GM23338 (cell line): Measurements from ENCODE around the gene STRBP. TPM values are rescaled to one million over a fixed set of nuclear protein-coding genes. Genes with fewer than 3 reads are reported as not detected.

ENCODE experiments used
- ATAC-seq: fragments of 200-7000 bp; cut with Tn5 transposase; 3 replicates; pipeline ENCODE4 v1.9.1; 2020
- DNase-seq: peaks from one replicate; pipeline ENCODE4 v3.0.0-alpha.2; 2015; ENCODE audit warnings: low spot score
- H2AFZ ChIP-seq: fragments of 200-600 bp; sonication (generic); 2 replicates; pipeline ENCODE4 v1.8.0; 2016; ENCODE audit warnings: antibody characterized with exemption, mild to moderate bottlenecking, moderate library complexity
- H3F3A ChIP-seq: fragments of 200-600 bp; sonication (generic); replicated peaks from 2 replicates; pipeline ENCODE4 v1.8.0; 2017; ENCODE audit warnings: antibody characterized with exemption, mixed run types, low read depth
- H3K27ac ChIP-seq: fragments of 200-600 bp; sonication (generic); 2 replicates; pipeline ENCODE4 v1.6.1; 2016; ENCODE audit warnings: low read depth
- H3K27me3 ChIP-seq: fragments of 200-600 bp; sonication (generic); 2 replicates; pipeline ENCODE4 v1.8.0; 2016; ENCODE audit warnings: mild to moderate bottlenecking, mixed run types, moderate library complexity; ENCODE audit not compliant: insufficient read depth
- H3K36me3 ChIP-seq: fragments of 200-600 bp; sonication (generic); 2 replicates; pipeline ENCODE4 v1.8.0; 2016; ENCODE audit warnings: mild to moderate bottlenecking; ENCODE audit not compliant: insufficient read depth
- H3K4me1 ChIP-seq: fragments of 200-600 bp; sonication (generic); 2 replicates; pipeline ENCODE4 v1.8.0; 2016; ENCODE audit warnings: mild to moderate bottlenecking, moderate library complexity; ENCODE audit not compliant: insufficient read depth
- H3K4me2 ChIP-seq: fragments of 200-600 bp; sonication (generic); 2 replicates; pipeline ENCODE4 v1.7.1; 2017; ENCODE audit warnings: mixed run types
- H3K4me3 ChIP-seq: fragments of 200-600 bp; sonication (generic); 2 replicates; pipeline ENCODE4 v1.6.1; 2016; ENCODE audit warnings: mixed run types
- H3K79me2 ChIP-seq: fragments of 200-600 bp; sonication (generic); replicated peaks from 2 replicates; pipeline ENCODE4 v1.8.0; 2017; ENCODE audit warnings: mild to moderate bottlenecking; ENCODE audit not compliant: insufficient read depth
- H3K9me2 ChIP-seq: fragments of 200-600 bp; sonication (generic); 2 replicates; pipeline ENCODE4 v1.8.0; 2017; ENCODE audit not compliant: insufficient read depth
- H4K20me1 ChIP-seq: fragments of 200-600 bp; sonication (generic); replicated peaks from 2 replicates; pipeline ENCODE4 v1.8.0; 2017; ENCODE audit warnings: mild to moderate bottlenecking; ENCODE audit not compliant: insufficient read depth
- H3K27ac Mint-ChIP-seq: 2 replicates; pipeline ENCODE4 v1.8.0; 2020; ENCODE audit warnings: inconsistent platforms, mild to moderate bottlenecking, moderate library complexity, mixed read lengths
- H3K27me3 Mint-ChIP-seq: 3 replicates; pipeline ENCODE4 v1.8.0; 2022; ENCODE audit warnings: low read depth, mild to moderate bottlenecking, moderate library complexity, mixed read lengths, inconsistent platforms; ENCODE audit not compliant: insufficient read depth, poor library complexity
- H3K36me3 Mint-ChIP-seq: 3 replicates; pipeline ENCODE4 v1.8.0; 2021; ENCODE audit warnings: low read depth, mild to moderate bottlenecking, inconsistent platforms, moderate library complexity, mixed read lengths
- H3K4me1 Mint-ChIP-seq: 3 replicates; pipeline ENCODE4 v1.8.0; 2020; ENCODE audit warnings: mild to moderate bottlenecking, inconsistent platforms, mixed read lengths
- H3K4me3 Mint-ChIP-seq: 3 replicates; pipeline ENCODE4 v1.8.0; 2021; ENCODE audit warnings: moderate library complexity, mild to moderate bottlenecking, inconsistent platforms, mixed read lengths
- H3K9me3 Mint-ChIP-seq: 3 replicates; pipeline ENCODE4 v1.8.0; 2020; ENCODE audit warnings: moderate library complexity, mild to moderate bottlenecking, inconsistent platforms, mixed read lengths
- CREB1 ChIP-seq: fragments of 250-450 bp; sonication (Bioruptor Pico); IDR thresholded peaks from 2 replicates; pipeline ENCODE4 v1.5.0; 2020; ENCODE audit warnings: low read depth, mild to moderate bottlenecking, moderate library complexity
- ETS1 ChIP-seq: IDR thresholded peaks from 2 replicates; pipeline ENCODE4 v1.6.1; 2016; ENCODE audit warnings: antibody characterized with exemption
- EZH2 ChIP-seq: fragments of 200-600 bp; sonication (generic); IDR thresholded peaks from one replicate; pipeline ENCODE4 v1.8.0; 2017; ENCODE audit warnings: antibody characterized with exemption, mild to moderate bottlenecking, low read depth; ENCODE audit not compliant: unreplicated experiment
- EZH2phosphoT487 ChIP-seq: fragments of 200-600 bp; sonication (generic); IDR thresholded peaks from one replicate; pipeline ENCODE4 v1.8.1; 2018; ENCODE audit warnings: antibody characterized with exemption; ENCODE audit not compliant: unreplicated experiment
- JUNB ChIP-seq: IDR thresholded peaks from one replicate; pipeline ENCODE4 v1.6.1; 2016; ENCODE audit warnings: antibody characterized with exemption; ENCODE audit not compliant: unreplicated experiment
- NANOG ChIP-seq: IDR thresholded peaks from 2 replicates; pipeline ENCODE4 v1.6.1; 2016; ENCODE audit warnings: antibody characterized with exemption, borderline replicate concordance
- POLR2AphosphoS5 ChIP-seq: IDR thresholded peaks from 2 replicates; pipeline ENCODE4 v1.6.1; 2016; ENCODE audit warnings: antibody characterized with exemption, low read depth
- STAT1 ChIP-seq: IDR thresholded peaks from one replicate; pipeline ENCODE4 v1.6.1; 2016; ENCODE audit warnings: antibody characterized with exemption; ENCODE audit not compliant: unreplicated experiment
- ZNF114 ChIP-seq: fragments of 250-450 bp; sonication (Bioruptor Pico); IDR thresholded peaks from 2 replicates; pipeline ENCODE4 v1.5.0; 2020; ENCODE audit warnings: mild to moderate bottlenecking, moderate library complexity
- ZNF331 ChIP-seq: fragments of 250-450 bp; sonication (Bioruptor Pico); IDR thresholded peaks from 2 replicates; pipeline ENCODE4 v1.5.0; 2020; ENCODE audit warnings: low read depth, mild to moderate bottlenecking, moderate library complexity
- ZNF462 ChIP-seq: fragments of 250-450 bp; sonication (Bioruptor Pico); IDR thresholded peaks from 2 replicates; pipeline ENCODE4 v1.5.0; 2020; ENCODE audit warnings: mild to moderate bottlenecking, moderate library complexity
- polyA plus RNA-seq: library from polyadenylated mRNA; unstranded; fragments of >200 nt; fragmentation: Nextera tagmentation; extraction: Ambion mirVana; gene quantifications from 2 replicates; pipeline ENCODE4 v1.2.1, GENCODE V29; 2016
- total RNA-seq: library from RNA; depleted of rRNA; stranded (reverse); fragments of >200 nt; shearing (Covaris generic); gene quantifications from 2 replicates; pipeline ENCODE4 v1.2.3, GENCODE V29; 2014
- TF ChIP-seq, protein P1 (sequence below), 2 experiments: fragments of 200-600 bp in 1 of 2; sonication (generic) in 1 of 2; conservative IDR thresholded peaks; 2 replicates each; pipeline versions ENCODE4 v1.5.1 to v1.6.1; 2016 to 2017; ENCODE audit warnings: antibody characterized with exemption in 2 of 2, low read depth in 2 of 2, mild to moderate bottlenecking in 2 of 2, moderate library complexity in 1 of 2
- TF ChIP-seq, protein P2 (sequence below): IDR thresholded peaks from one replicate; pipeline ENCODE4 v1.6.1; 2018; ENCODE audit warnings: antibody characterized with exemption; ENCODE audit not compliant: unreplicated experiment

The STRBP gene
- total and polyA plus RNA-seq, 2 experiments from 2014 or later: 80.5 to 116 TPM

DNA sequence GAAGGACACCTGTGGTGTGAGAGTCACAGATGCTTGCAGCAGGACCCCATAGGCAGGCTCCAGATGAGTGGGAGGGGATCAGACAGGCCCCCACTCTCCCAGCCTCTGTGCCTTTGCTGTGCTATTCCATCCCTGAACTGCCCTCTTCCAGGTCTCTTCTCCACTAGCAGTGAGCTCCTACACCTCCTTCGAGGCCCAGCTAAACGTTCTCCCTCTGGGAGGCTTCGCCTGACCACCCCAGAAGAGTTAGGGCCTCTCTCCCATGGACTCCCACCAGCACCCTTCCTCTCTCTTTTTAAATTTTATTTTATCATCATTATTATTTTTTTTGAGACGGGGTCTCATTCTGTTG, 35.9 kb upstream of the STRBP start:
- no peaks in the 10 kb centered on the region for H3K79me2 ChIP-seq
- Mint-ChIP-seq H3K4me1 (peaks cover 18% of the 10 kb centered on the region), H3K9me3 (no peaks in the 10 kb centered on the region), H3K4me3 (no peak overlapping the region), H3K27ac (no peak overlapping the region), H3K36me3 (no peaks in the 10 kb centered on the region), H3K27me3 (peaks cover 14% of the 10 kb centered on the region)
- H3K4me2 ChIP-seq: no peak overlapping the region
- ATAC-seq (no peak), DNase-seq (no peak)
- H3K9me2 ChIP-seq: no peaks in the 10 kb centered on the region
- no peak overlapping the region; the same call in 1 of the 2 replicates for H2AFZ ChIP-seq
- H3K27me3 ChIP-seq: no peaks in the 10 kb centered on the region
- no peaks in the 10 kb centered on the region for H3K36me3 ChIP-seq
- no peaks in the 10 kb centered on the region for H4K20me1 ChIP-seq
- H3K4me3 ChIP-seq: no peak overlapping the region
- TF ChIP-seq EZH2 (no peak), ETS1 (no peak), ZNF462 (CRISPR knock-in tag) (no peak), JUNB (no peak), NANOG (no peak), STAT1 (no peak), CREB1 (CRISPR knock-in tag) (no peak), EZH2phosphoT487 (no peak), ZNF114 (CRISPR knock-in tag) (no peak), ZNF331 (CRISPR knock-in tag) (no peak), POLR2AphosphoS5 (no peak)
- TF ChIP-seq, protein P1, sequence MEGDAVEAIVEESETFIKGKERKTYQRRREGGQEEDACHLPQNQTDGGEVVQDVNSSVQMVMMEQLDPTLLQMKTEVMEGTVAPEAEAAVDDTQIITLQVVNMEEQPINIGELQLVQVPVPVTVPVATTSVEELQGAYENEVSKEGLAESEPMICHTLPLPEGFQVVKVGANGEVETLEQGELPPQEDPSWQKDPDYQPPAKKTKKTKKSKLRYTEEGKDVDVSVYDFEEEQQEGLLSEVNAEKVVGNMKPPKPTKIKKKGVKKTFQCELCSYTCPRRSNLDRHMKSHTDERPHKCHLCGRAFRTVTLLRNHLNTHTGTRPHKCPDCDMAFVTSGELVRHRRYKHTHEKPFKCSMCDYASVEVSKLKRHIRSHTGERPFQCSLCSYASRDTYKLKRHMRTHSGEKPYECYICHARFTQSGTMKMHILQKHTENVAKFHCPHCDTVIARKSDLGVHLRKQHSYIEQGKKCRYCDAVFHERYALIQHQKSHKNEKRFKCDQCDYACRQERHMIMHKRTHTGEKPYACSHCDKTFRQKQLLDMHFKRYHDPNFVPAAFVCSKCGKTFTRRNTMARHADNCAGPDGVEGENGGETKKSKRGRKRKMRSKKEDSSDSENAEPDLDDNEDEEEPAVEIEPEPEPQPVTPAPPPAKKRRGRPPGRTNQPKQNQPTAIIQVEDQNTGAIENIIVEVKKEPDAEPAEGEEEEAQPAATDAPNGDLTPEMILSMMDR (conservative IDR thresholded peaks at IDR 0.05; ENCODE audit: low read depth in 2 of 2): no peak
- TF ChIP-seq, protein P2, sequence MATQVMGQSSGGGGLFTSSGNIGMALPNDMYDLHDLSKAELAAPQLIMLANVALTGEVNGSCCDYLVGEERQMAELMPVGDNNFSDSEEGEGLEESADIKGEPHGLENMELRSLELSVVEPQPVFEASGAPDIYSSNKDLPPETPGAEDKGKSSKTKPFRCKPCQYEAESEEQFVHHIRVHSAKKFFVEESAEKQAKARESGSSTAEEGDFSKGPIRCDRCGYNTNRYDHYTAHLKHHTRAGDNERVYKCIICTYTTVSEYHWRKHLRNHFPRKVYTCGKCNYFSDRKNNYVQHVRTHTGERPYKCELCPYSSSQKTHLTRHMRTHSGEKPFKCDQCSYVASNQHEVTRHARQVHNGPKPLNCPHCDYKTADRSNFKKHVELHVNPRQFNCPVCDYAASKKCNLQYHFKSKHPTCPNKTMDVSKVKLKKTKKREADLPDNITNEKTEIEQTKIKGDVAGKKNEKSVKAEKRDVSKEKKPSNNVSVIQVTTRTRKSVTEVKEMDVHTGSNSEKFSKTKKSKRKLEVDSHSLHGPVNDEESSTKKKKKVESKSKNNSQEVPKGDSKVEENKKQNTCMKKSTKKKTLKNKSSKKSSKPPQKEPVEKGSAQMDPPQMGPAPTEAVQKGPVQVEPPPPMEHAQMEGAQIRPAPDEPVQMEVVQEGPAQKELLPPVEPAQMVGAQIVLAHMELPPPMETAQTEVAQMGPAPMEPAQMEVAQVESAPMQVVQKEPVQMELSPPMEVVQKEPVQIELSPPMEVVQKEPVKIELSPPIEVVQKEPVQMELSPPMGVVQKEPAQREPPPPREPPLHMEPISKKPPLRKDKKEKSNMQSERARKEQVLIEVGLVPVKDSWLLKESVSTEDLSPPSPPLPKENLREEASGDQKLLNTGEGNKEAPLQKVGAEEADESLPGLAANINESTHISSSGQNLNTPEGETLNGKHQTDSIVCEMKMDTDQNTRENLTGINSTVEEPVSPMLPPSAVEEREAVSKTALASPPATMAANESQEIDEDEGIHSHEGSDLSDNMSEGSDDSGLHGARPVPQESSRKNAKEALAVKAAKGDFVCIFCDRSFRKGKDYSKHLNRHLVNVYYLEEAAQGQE: no peak
- no peaks in the 10 kb centered on the region for H3F3A ChIP-seq
- H3K27ac ChIP-seq: no peak overlapping the region
- no peaks in the 10 kb centered on the region for H3K4me1 ChIP-seq
